Adrenal gland (tissue), 5 donors: ENCODE measurements around the gene FAM83B.

Experiments
- POLR2A ChIP-seq, 2 donors: fragments of 450-650 bp; IDR thresholded peaks; one replicate each; pipeline ENCODE4 v1.6.1; 2017; ENCODE audit warnings: antibody characterized with exemption in 2 of 2, mild to moderate bottlenecking in 2 of 2, moderate library complexity in 1 of 2
- TF ChIP-seq, protein P1 (sequence below), 6 experiments: fragments of 450-650 bp in 4 of 6; fragments of 200-600 bp in 2 of 6; sonication (generic) in 1 of 6; IDR thresholded peaks; 1 replicate in 5 of 6; 2 replicates in 1 of 6; pipeline versions ENCODE4 v1.5.1 to v1.8.0; 2016 to 2021; ENCODE audit warnings: antibody characterized with exemption in 6 of 6, mild to moderate bottlenecking in 2 of 6, moderate library complexity in 1 of 6
- donor health status: DM: no; HTN: no; CAD: no.

DNA sequence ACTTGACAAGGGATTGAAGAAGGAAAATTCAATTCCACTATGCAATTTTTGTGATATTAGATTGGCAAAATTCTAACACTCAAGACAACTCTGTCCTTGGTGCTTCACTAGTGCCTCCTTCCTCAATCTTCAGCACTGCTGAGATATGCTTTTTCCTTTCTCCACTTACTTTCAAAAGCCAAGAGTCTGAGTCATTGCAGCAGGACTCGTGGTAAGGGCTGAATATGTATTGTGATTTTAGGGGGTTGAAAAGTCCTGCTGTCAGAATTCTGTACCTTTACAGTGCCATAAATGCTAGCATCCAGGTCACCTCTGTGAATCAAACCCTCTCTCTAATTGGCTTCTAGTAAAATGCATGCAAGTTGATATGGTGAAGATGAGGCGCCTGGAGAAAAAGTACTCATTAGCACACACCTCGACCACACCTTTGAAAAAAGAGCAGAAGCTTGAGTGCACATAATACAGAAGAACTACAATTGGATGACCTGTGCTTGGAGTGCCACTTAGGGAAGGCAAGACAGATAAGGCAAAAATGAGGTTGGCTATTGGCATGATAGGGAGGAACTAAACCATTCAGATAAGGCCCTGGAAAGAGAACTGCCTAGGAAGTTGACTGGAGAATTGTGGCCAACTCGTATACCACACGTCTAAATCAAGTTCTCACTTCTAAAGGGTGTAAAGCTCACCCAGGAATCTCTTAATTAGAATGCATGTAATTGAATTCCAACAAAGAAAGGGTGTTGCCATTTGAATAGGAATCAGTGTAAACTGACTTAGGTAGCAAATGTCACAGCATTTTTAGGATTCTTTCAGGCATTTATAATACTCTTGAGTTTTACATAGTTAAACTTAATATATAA is 43.6 kb upstream of the FAM83B start:
- TF ChIP-seq, protein P1, sequence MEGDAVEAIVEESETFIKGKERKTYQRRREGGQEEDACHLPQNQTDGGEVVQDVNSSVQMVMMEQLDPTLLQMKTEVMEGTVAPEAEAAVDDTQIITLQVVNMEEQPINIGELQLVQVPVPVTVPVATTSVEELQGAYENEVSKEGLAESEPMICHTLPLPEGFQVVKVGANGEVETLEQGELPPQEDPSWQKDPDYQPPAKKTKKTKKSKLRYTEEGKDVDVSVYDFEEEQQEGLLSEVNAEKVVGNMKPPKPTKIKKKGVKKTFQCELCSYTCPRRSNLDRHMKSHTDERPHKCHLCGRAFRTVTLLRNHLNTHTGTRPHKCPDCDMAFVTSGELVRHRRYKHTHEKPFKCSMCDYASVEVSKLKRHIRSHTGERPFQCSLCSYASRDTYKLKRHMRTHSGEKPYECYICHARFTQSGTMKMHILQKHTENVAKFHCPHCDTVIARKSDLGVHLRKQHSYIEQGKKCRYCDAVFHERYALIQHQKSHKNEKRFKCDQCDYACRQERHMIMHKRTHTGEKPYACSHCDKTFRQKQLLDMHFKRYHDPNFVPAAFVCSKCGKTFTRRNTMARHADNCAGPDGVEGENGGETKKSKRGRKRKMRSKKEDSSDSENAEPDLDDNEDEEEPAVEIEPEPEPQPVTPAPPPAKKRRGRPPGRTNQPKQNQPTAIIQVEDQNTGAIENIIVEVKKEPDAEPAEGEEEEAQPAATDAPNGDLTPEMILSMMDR (IDR thresholded peaks at IDR 0.05) = no peak
- TF ChIP-seq POLR2A (IDR thresholded peaks at IDR 0.05) = no peak
